ENCODE data around the gene VPS41. TPM values are rescaled to one million over a fixed set of nuclear protein-coding genes. Genes with fewer than 3 reads are reported as not detected.
A peak's percentile ranks its signal among the peaks of the same experiment; 100 is the strongest.
"Not testable (repeated sequence)": the region's sequence is repeated elsewhere in the genome, so short reads cannot be mapped to it uniquely, and the experiment has no call there.

Gene VPS41
- 25.0 TPM for total RNA-seq

GRCh38 chr7:38908759-38909335 lies at the start of gene VPS41:
VPS41 (minus strand) TSS chr7:38909191; CDS start chr7:38909174, 17 bp downstream.
- DNase-seq (ENCODE audit: low read depth in 2 of 3, low spot score in 2 of 3), result peak; percentile 47 to 89 (median 77)

- DNase-seq (ENCODE audit: low read depth in 2 of 3, low spot score in 2 of 3), result no peak
Observed at GRCh38 chr7:38955892-38956291, 46.9 kb upstream of the VPS41 start.

GRCh38 chr7:38953971-38954370 lies 45.0 kb upstream of the VPS41 start:
- no peak for DNase-seq (ENCODE audit: low read depth in 2 of 3, low spot score in 2 of 3)

- no peak for DNase-seq (ENCODE audit: low read depth in 2 of 3, low spot score in 2 of 3)
Observed at GRCh38 chr7:38953227-38953626, 44.2 kb upstream of the VPS41 start.

- no peak for DNase-seq (ENCODE audit: low read depth in 2 of 3, low spot score in 2 of 3)
Observed at GRCh38 chr7:38951213-38951612, 42.2 kb upstream of the VPS41 start.

GRCh38 chr7:38950309-38950708 lies 41.3 kb upstream of the VPS41 start:
- DNase-seq (ENCODE audit: low read depth in 2 of 3, low spot score in 2 of 3), result no peak

GRCh38 chr7:38947541-38947940 lies 38.5 kb upstream of the VPS41 start:
- not testable (repeated sequence) for DNase-seq (ENCODE audit: low read depth in 2 of 3, low spot score in 2 of 3)

- DNase-seq (ENCODE audit: low read depth in 2 of 3, low spot score in 2 of 3), result no peak
Observed at GRCh38 chr7:38942431-38943051, 33.5 kb upstream of the VPS41 start.

GRCh38 chr7:38940774-38941173 lies 31.8 kb upstream of the VPS41 start:
- DNase-seq (ENCODE audit: low read depth in 2 of 3, low spot score in 2 of 3), result no peak

- no peak for DNase-seq (ENCODE audit: low read depth in 2 of 3, low spot score in 2 of 3)
Observed at GRCh38 chr7:38938589-38938988, 29.6 kb upstream of the VPS41 start.

GRCh38 chr7:38938001-38938485 lies 29.1 kb upstream of the VPS41 start:
- no peak for DNase-seq (ENCODE audit: low read depth in 2 of 3, low spot score in 2 of 3)

GRCh38 chr7:38936641-38937040 lies 27.6 kb upstream of the VPS41 start:
- no peak for DNase-seq (ENCODE audit: low read depth in 2 of 3, low spot score in 2 of 3)

GRCh38 chr7:38934536-38934935 lies 25.5 kb upstream of the VPS41 start:
- no peak for DNase-seq (ENCODE audit: low read depth in 2 of 3, low spot score in 2 of 3)

GRCh38 chr7:38934051-38934450 lies 25.1 kb upstream of the VPS41 start:
- no peak for DNase-seq (ENCODE audit: low read depth in 2 of 3, low spot score in 2 of 3)

- peak in 2 of 3 donors; percentile 66 to 74 for DNase-seq (ENCODE audit: low read depth in 2 of 3, low spot score in 2 of 3)
Observed at GRCh38 chr7:38932509-38933168, 23.6 kb upstream of the VPS41 start.

- DNase-seq (ENCODE audit: low read depth in 2 of 3, low spot score in 2 of 3), result no peak
Observed at GRCh38 chr7:38929460-38930171, 20.6 kb upstream of the VPS41 start.

GRCh38 chr7:38928506-38928905 lies 19.5 kb upstream of the VPS41 start:
- DNase-seq (ENCODE audit: low read depth in 2 of 3, low spot score in 2 of 3), result no peak

GRCh38 chr7:38927751-38928150 lies 18.8 kb upstream of the VPS41 start:
- DNase-seq (ENCODE audit: low read depth in 2 of 3, low spot score in 2 of 3), result peak in 2 of 3 donors; percentile 35 to 51

- no peak for DNase-seq (ENCODE audit: low read depth in 2 of 3, low spot score in 2 of 3)
Observed at GRCh38 chr7:38920731-38921130, 11.7 kb upstream of the VPS41 start.

- no peak for DNase-seq (ENCODE audit: low read depth in 2 of 3, low spot score in 2 of 3)
Observed at GRCh38 chr7:38916396-38916795, 7.4 kb upstream of the VPS41 start.

GRCh38 chr7:38909870-38910269 lies 879 bp upstream of the VPS41 start:
- no peak for DNase-seq (ENCODE audit: low read depth in 2 of 3, low spot score in 2 of 3)
